Endometrium (tissue), 2 donors: Measurements from ENCODE around the gene PAPSS2.

ENCODE experiments used
- FAIRE-seq: peaks from 2 replicates; lab custom pipeline; 2012; peaks lifted over from hg19 to GRCh38; lab: Jason Lieb, UNC
- donor health status: control.
- donor health status: control.

PAPSS2 gene

DNA sequence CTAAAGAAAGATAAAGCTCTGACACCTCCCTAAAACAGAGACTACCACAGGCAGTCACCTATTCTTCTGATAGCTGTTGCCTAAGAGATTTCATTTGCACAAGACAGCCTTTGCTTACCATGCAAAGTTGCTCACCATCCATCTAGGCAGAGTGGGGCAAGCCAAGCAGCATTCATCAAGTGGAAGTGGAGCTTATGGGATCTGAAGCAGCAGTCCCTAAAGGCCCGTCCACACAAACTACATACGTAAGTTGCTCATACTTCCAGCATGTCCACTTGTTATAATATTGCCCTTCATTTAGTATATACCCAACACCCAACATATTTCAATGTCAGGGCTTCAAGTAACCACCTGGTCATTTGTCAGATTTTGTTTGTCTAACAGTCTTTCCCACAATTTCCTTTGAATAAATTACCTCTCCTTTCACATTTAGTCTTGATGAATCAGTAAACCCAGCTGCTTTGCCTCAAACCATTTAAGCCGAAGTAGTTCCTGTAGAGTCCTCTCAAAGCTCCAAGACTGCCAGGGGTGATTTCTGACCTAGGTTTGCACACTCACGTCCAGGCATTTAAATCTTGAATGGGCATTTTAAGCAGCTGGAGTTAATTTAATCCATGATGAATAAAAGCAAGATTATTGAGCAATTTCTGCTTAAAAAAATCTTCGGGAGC, 90.5 kb downstream of the PAPSS2 start:
- no peak for FAIRE-seq

DNA sequence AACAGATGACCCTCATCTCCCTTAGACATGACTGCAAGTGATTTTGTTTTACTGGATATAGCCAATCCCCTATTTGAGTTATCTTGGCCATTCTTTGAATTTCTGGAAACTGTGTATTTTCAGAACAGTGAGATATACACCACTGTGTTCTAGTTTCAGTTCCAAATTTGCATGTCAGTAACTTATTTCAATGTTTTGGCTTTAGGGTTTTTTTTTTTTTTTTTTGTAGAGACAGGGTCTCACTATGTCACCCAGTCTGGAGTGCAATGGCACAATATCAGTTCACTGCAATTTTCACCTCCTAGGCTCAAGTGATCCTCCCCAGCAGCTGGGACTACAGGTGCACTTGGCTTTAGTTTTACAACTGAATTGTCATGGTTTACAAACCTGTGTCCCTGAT, 91.1 kb downstream of the PAPSS2 start:
- no peak for FAIRE-seq

DNA sequence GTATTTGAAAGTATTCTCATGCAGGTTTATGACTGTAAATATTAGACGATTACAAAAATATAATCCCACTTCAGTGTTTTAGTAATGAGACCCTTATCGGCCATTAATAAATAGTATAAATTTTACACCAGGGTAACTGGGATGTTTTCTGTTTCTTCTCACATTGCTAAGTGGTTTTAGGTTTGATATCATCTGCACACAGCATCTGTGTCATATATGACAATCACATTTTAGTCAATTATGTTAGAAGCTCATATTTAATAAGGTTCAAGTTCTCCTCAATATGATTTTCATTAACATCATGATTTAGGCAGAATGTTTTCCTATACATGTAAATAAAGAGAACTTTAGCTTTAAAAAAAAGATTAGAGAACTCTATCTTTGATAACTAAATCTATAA, 91.6 kb downstream of the PAPSS2 start:
- FAIRE-seq, result no peak

DNA sequence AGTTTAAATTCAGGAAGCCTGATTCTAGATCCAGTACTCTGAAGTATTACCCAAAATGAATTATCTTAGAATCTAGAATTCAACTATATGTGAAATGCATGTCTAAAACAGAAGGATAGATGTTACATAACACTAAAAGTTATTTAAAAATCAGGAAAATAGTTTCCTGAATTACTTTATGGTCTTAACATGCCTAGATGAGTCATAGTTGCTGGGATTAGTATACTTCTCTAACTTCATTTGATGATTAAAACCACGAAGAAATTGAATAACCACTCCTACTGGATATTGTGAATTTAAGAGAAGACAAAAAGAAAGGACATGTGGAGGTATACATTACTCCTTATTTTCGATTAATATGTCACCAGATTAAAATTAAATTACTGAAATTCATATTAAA, 92.9 kb downstream of the PAPSS2 start:
- no peak for FAIRE-seq

DNA sequence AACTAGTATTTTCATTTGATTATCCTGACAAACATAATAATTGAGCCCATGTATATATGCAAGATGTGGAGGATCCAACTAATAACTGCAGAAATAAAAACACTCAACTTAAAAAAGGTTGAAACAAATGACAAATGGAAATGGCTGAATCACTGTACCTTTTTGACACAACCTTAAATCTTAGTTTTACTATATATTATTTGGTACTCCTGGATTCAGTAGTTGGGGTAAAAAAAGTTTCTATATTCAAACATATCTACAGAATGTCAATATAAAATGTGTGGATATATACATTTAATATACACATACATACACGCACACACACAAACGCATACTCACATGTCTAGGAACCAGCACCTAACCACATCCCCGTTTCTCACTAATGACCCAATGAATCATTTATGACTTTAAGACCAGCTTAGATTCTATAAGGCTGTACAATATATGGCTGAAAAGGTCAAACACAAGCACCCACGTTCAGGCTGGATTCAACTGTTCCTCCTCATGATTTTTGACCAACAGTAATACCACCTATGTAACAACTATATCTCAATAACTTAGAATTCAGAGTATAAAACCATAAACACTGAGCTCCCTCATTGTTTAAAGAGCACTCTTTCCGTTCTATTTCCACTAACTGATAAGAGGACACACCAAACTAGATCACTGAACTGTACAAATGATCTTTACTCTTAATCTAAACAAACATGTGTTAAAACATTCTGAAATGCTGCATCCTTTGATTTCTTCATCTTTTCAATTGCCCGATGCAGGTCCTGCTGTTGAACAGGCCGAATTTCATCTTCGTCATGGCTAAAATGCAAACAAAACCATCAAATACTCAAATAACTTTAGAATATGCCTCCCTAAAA, 94.6 kb downstream of the PAPSS2 start:
- no peak for FAIRE-seq

DNA sequence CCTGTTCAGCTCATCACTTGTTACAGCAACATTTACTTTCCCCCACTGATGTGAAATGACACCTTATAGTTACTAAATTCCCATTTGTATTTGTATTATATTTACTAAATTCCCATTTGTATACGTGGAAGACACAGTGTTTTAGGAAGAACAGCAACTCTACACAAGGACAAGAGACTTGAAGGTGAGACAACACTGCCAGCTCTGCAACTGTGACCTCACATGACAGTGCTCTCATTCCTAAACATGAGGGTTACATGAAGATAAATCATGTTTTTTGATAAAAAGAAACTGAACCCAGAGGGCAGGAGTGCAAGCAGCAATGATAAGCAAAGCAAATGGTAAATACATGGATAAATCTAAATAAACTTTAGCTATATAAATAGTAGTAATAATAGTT, 98.0 kb downstream of the PAPSS2 start:
- FAIRE-seq, result no peak

DNA sequence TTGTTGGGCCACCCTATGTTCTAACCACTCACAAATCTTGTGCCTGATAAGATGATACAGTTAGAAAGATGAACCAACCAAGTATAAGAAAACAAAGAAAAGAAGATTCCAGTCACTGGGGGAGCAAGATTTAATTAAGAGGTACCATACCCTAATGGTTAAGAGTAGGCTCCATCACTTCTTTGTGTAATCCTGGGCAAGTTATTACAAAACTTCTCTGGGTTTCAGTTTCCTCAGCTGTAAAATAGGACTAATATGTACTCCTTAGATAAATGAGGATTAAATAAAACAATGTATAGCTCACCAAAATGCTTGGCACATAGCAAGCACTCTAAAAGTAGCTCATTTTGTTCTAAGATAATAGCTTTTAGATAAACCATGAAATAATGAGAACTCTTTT, 99.9 kb downstream of the PAPSS2 start:
- FAIRE-seq, result no peak

DNA sequence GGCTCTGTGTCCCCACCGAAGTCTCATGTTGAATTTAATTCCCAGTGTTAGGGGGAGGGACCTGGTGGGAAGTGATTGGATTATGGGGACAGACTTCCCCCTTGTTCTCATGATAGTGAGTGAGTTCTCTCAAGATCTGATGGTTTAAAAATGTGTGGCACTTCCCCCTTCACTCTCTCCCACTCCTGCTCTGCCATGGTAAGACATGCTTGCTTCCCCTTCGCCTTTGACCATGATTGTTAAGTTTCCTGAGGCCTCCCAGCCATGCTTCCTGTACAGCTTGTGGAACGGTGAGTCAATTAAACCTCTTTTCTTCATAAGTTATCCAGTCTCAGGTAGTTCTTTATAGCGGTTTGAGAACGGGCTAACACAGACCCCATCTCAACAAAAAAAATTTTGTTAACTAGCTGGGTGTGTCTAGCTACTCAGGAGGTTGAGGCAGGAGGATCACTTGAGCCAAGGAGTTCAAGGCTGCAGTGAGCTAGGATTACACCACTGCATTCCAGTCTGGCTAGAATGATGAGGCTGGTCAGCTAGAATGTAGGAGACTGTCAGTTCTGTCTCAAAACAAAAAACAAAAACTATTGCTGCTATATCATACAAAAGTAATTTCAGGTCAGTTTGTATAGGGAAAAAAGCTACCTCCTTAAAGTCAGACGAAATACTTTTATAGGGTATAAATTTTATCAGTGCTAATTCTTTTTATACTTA, 100.7 kb downstream of the PAPSS2 start:
- FAIRE-seq, result no peak

DNA sequence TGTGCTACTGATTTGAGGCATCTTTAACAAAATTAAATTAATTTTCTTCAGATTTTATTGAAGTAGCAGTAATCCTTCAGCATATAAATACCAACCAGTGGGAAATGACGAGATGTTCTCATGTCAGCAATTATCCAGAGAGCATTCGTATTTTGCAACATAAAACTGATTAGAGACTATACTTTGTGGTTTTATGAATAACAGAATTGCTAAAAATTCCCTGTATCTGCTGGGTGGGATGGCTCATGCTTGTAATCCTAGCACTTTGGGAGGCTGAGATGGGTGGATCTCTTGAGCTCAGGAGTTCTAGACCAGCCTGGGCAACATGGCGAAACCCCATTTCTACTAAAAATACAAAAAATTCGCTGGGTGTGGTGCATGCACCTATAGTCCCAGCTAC, 101.5 kb downstream of the PAPSS2 start:
- no peak for FAIRE-seq

DNA sequence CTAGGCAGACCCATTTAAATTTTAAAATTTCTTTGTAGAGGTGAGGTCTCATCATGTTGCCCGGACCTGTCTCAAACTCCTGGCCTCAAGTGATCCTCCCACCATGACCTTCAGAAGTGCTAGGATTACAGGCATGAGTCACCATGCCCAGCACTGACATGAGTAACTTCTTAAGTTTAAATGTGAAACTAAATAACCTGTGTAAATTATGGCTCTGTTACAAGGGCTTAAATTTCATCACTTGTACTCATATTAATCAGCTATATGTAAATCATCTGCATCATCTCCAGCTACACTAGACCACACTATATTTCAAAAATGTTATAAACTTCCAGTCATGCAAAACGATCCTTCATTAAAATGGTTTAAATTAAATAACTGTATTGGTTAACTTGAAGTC, 102.2 kb downstream of the PAPSS2 start:
- FAIRE-seq, result no peak

DNA sequence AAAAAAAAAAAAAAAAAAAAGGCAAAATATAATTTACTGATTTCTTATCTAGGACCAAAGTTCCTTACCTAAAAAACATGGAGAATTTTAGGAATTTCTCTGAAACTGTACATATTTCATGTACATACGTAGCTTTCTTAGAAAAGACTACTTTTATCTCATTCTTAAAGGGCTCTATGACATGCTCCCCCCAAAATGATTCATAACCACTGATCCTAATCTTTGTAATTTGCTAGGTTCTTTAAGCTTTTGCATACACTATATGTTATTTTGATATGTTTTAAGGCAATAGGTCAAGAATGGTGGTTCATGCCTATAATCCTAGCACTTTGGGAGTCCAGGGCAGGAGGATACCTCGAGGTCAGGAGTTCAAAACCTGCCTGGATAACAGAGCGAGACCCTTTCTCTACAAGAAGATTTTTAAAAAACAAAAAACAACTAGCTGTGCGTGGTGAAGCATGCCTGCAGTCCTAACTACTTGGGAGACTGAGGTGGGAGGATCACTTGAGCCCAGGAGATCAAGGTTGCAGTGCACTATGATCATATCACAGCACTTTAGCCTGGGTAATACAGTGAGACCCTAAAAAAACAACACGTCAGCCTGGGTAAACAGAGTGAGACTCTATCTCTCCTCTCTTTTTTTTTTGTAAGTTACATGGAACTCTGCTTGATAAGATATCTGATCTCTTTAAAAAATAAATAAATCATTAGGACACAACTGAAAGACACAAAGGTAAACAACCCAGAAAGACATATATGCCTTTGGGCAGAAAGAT, 103.6 kb downstream of the PAPSS2 start:
- FAIRE-seq, result no peak

DNA sequence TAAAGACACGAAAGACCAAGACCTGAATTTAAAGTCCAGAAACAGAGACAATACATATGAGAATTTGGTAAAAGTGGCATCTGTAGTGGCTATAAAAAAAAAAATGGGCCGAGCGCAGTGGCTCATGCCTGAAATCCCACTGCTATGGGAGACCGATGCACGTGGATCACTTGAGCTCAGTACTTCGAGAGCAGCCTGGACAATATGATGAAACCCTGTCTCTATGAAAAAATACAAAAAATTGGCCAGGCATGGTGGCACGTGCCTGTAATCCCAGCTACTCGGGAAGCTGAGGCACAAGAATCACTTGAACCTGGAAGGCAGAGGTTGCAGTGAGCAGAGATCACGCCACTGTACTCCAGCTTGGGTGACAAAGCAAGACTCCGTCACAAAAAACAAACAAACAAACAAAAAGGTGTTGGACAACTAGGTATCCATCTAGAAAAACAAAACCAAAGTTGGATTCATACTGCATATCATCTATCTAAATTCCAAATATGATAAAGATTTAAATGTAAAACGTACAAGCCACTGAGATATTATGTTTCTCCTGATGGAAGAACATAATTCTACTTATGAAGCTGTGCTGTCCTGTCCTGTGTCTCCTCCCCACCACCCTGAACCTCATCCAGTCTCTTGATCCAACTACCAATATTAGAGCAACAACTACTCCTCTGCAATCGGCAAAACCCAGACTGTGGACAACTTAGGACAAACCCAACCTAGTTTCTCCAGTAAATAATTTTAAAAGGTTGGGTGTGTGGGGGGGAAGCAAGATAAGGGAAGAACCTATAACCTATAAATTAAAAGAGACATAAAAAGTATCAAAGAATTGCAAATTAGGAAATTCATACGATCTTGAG, 104.6 kb downstream of the PAPSS2 start:
- no peak for FAIRE-seq

DNA sequence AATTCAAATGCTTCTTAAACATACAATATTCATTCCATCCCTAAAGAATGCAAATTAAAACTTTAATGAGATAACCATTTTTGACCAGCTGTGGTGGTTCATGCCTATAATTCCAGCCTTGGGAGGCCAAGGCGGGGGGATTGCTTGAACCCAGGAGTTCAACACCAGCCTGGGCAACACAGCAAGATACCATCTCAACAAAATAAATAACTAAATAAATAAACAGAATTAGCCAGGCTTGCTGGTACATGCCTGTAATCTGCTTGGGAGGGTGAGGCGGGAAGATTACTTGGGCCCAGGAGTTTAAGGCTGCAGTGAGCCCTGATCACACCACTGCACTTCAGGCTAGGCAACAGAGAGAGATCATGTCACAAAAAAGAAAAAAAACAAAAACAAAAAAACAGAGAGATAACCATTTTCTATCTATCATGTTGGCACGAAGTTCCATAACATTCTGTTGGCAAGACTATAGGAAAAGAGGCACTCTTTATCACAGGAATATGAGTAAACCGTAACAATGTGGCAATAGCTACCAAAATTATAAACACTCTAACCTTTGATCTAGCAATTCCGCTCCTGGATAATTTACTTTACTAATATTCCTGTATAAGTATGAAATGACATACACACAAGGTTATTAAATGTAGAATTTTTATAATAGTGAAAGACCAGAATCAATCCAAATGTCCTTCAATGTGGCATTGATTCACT, 106.1 kb downstream of the PAPSS2 start:
- no peak for FAIRE-seq

DNA sequence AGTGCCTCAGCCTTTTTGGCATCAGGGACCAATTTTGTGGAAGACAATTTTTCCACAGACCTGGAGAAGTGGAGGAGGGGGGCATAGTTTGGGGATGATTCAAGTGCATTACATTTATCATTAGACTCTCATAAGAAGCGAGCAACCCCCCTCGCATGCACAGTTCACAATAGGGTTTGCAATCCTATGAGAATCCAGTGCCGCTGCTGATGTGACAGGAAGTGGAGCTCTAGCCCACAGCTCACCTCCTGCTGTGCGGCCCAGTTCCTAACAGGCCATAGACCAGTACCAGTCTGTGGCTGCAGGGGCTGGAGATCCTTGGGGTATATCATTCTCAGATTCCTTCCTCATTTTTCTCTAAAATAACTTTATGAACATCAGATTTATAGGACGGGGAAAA, 107.6 kb downstream of the PAPSS2 start:
- no peak for FAIRE-seq

DNA sequence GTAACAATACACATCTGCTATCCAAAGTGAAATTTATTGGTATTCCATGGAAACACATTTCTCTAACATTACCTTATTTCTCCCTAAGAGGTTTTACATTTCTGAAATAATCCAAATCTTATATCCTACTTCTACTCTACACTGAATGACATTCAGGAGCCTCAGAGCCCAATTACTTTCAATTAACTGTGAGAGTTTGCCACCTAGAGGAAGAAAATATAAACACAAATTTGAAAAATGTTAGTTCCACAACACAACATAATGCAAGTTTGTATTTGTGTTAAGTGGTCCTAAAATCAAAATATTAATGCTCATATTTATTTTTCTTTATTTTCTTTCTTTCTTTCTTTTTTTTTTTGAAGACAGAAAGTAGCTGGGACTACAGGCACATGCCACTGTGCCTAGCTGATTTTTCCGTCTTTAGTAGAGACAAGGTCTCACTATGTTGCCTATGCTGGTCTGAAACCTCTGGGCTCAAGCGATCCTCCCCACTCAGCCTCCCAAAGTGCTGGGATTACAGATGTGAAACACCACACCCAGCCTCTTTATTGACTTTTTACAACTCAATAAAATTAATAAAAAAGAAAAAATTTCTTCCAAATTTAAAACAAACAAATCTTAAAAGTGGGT, 112.3 kb downstream of the PAPSS2 start:
- FAIRE-seq, result peak; percentile 96

DNA sequence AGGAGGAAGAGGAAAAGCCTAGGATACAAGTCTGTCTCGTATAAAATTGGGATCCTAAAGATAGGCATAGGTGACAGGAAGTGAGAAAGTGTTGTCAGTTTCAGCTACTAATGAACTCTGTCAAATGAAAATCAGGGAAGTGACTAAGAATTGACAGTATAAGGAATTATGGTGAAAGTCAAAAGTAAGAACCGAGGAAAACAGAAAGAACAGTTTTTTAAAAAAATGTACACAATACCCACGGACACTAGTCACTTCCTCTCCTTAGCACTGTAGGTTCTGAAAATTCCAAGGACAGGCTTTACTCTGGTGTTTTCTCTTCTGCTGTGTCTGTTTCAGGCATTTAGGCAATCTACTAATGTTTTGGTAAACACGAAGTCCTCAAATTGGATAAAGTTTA, 116.1 kb downstream of the PAPSS2 start:
- FAIRE-seq, result no peak

DNA sequence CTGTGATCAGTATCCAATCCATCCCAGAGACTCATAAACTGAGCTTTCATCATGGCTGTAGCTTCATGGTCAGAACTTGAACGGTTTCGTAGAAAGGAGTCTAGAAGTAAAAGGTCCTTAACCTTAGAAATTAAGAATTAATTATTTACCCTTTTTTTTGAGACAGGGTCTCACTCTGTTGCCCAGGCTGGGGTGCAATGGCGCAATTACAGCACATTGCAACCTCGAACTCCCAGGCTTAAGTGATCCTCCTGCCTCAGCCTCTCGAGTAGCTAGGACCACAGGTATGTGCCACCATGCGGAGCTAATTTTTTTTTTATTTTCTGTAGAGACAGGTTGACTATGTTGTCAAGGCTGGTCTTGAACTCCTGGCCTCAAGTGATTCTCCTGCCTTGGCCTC, 116.7 kb downstream of the PAPSS2 start:
- no peak for FAIRE-seq

DNA sequence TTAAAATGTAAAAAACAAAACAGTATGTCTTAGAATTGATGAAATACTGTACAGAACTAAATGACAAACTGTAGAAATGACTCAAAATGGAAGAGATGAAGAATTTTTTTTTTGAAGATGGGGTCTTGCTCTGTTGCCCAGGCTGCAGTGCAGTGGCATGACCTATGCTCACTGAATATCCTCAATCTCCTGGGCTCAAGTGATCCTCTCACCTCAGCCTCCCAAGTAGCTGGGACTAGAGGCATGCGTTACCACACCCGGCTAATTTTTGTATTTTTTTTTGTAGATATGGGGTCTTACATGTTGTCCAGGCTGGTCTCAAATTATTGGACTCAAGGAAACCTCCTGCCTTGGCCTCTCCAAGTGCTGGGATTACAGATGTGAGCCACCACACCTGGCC, 121.9 kb downstream of the PAPSS2 start:
- no peak for FAIRE-seq

DNA sequence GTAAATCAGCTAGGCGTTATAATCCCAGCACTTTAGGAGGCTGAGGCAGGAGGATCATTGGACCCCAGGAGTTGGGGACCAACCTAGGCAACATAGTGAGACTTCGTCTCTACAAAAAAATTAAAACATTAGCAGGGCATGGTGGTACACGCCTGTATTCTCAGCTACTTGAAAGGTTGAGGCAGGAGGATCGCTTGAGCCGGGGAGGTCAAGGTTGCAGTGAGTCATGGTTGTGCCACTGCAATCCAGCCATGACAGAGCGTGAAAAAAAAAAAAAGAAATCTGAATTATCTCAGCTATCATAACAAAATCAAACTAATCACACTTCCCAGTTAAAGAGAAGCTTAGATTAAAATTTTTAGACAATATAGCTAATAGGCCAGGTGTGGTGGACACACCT, 123.0 kb downstream of the PAPSS2 start:
- no peak for FAIRE-seq

DNA sequence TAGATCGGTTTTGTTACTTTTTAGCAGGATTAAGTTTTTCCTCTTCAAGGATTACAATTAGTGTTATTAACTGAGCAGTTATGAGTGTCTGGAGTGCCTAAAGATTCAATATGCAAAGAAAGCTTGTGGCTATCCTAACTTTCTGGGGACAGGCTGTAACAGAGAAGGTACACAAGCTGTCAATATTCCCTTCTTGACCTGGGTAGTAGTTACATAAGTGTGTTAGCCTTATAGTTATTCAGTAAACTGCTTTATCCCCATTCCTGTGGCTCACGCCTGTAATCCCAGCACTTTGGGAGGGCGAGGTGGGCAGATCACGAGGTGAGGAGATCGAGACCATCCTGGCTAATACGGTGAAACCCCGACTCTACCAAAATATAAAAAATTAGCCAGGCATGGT, 126.7 kb downstream of the PAPSS2 start:
- FAIRE-seq, result no peak
